IMR-90 (cell line): Measurements from ENCODE around the gene CYSLTR2. TPM values are rescaled to one million over a fixed set of nuclear protein-coding genes. Genes with fewer than 3 reads are reported as not detected.

Experiments
- ATAC-seq: fragments of 200-7000 bp; cut with Tn5 transposase; 2 replicates; pipeline ENCODE4 v1.9.1; 2020; ENCODE audit warnings: low read depth, mild to moderate bottlenecking, moderate library complexity
- BruUV-seq: library from RNA; stranded (reverse); fragments of 400-500 nt; replicated peaks from 2 replicates; lab custom pipeline; 2021; lab: Mats Ljungman, UMichigan
- CTCF ChIA-PET: fragments of 300-600 bp; formaldehyde crosslinking; extraction: SDS; loops from one replicate; lab custom pipeline; 2021; ENCODE audit warnings: antibody characterized with exemption; lab: Yijun Ruan, JAX
- POLR2A ChIA-PET: fragments of 300-600 bp; sonication (Branson Sonifier 250); formaldehyde crosslinking; loops from one replicate; lab custom pipeline; 2022; ENCODE audit warnings: antibody characterized with exemption; ENCODE audit not compliant: unreplicated experiment; lab: Charles Lee
- DNase-seq: peaks from one replicate; pipeline ENCODE4 v3.0.0; 2013
- H2AFZ ChIP-seq: replicated peaks from 2 replicates; pipeline ENCODE3; 2013; ENCODE audit warnings: low read length, mild to moderate bottlenecking; ENCODE audit not compliant: poor library complexity
- H2AK5ac ChIP-seq: 2 replicates; pipeline ENCODE4 v1.6.1; 2013; ENCODE audit warnings: low read depth, low read length, inconsistent platforms
- H2AK9ac ChIP-seq: replicated peaks from 2 replicates; pipeline ENCODE3; 2013; ENCODE audit warnings: mild to moderate bottlenecking, low read depth, low read length, moderate library complexity; ENCODE audit not compliant: poor library complexity
- H2BK120ac ChIP-seq: 2 replicates; pipeline ENCODE4 v1.6.1; 2013; ENCODE audit warnings: low read depth, low read length, inconsistent platforms
- H2BK15ac ChIP-seq: 3 replicates; pipeline ENCODE4 v1.6.1; 2013; ENCODE audit warnings: low read depth, low read length, inconsistent platforms
- H2BK20ac ChIP-seq: 2 replicates; pipeline ENCODE4 v1.6.1; 2013; ENCODE audit warnings: low read depth, mild to moderate bottlenecking, inconsistent platforms, low read length, moderate library complexity
- H2BK5ac ChIP-seq: 2 replicates; pipeline ENCODE4 v1.6.1; 2013; ENCODE audit warnings: mild to moderate bottlenecking, low read depth, low read length, inconsistent platforms; ENCODE audit not compliant: poor library complexity, severe bottlenecking
- H3K14ac ChIP-seq: replicated peaks from 2 replicates; pipeline ENCODE4 v1.6.1; 2013; ENCODE audit warnings: low read depth, low read length, inconsistent platforms
- H3K18ac ChIP-seq: 2 replicates; pipeline ENCODE4 v1.6.1; 2013; ENCODE audit warnings: low read depth, low read length, control low read depth
- H3K23ac ChIP-seq: 2 replicates; pipeline ENCODE4 v1.6.1; 2013; ENCODE audit warnings: low read depth, low read length, inconsistent platforms
- H3K27ac ChIP-seq: 2 replicates; pipeline ENCODE4 v1.5.1; 2013; ENCODE audit warnings: mild to moderate bottlenecking, control low read depth, low read length; ENCODE audit not compliant: insufficient read depth
- H3K27me3 ChIP-seq: 2 replicates; pipeline ENCODE4 v1.6.1; 2013; ENCODE audit warnings: low read length; ENCODE audit not compliant: control insufficient read depth, insufficient read depth
- H3K36me3 ChIP-seq: 2 replicates; pipeline ENCODE4 v1.6.1; 2013; ENCODE audit warnings: low read length, mixed read lengths; ENCODE audit not compliant: control insufficient read depth, insufficient read depth
- H3K4ac ChIP-seq: 2 replicates; pipeline ENCODE4 v1.6.1; 2013; ENCODE audit warnings: low read depth, low read length, inconsistent platforms
- H3K4me1 ChIP-seq: 2 replicates; pipeline ENCODE4 v1.6.1; 2013; ENCODE audit warnings: low read length, mixed read lengths; ENCODE audit not compliant: control insufficient read depth, insufficient read depth
- H3K4me2 ChIP-seq: 2 replicates; pipeline ENCODE4 v1.6.1; 2013; ENCODE audit warnings: low read depth, mild to moderate bottlenecking, control low read depth, low read length, moderate library complexity
- H3K4me3 ChIP-seq: 2 replicates; pipeline ENCODE4 v1.5.1; 2013; ENCODE audit warnings: low read depth, mild to moderate bottlenecking, control low read depth, low read length, moderate library complexity; ENCODE audit not compliant: insufficient read depth
- H3K56ac ChIP-seq: 2 replicates; pipeline ENCODE4 v1.6.1; 2013; ENCODE audit warnings: low read length, inconsistent platforms; ENCODE audit not compliant: insufficient read depth; ENCODE audit errors: extremely low read depth
- H3K79me1 ChIP-seq, 2 experiments: 2 replicates each; pipeline ENCODE4 v1.6.1; 2013; ENCODE audit warnings: low read length in 2 of 2, inconsistent platforms in 1 of 2, low read depth in 1 of 2
- H3K9ac ChIP-seq: 2 replicates; pipeline ENCODE4 v1.6.1; 2013; ENCODE audit warnings: low read depth, low read length, control low read depth
- H3K9me1 ChIP-seq: 2 replicates; pipeline ENCODE4 v1.6.1; 2013; ENCODE audit warnings: low read length, inconsistent platforms; ENCODE audit not compliant: insufficient read depth
- H3K9me3 ChIP-seq: 2 replicates; pipeline ENCODE4 v1.6.1; 2013; ENCODE audit warnings: low read length; ENCODE audit not compliant: control insufficient read depth, insufficient read depth
- H4K20me1 ChIP-seq: 2 replicates; pipeline ENCODE4 v1.6.1; 2013; ENCODE audit warnings: low read length, inconsistent platforms; ENCODE audit not compliant: insufficient read depth
- H4K5ac ChIP-seq: 2 replicates; pipeline ENCODE4 v1.6.1; 2013; ENCODE audit warnings: mild to moderate bottlenecking, low read depth, low read length, control low read depth
- H4K8ac ChIP-seq, 2 experiments: 2 replicates each; pipeline ENCODE4 v1.6.1; 2013; ENCODE audit warnings: low read depth in 2 of 2, low read length in 2 of 2, control low read depth in 1 of 2, inconsistent platforms in 1 of 2
- H4K91ac ChIP-seq: 2 replicates; pipeline ENCODE4 v1.6.1; 2013; ENCODE audit warnings: low read depth, low read length, inconsistent platforms; ENCODE audit not compliant: insufficient read depth
- BHLHE40 ChIP-seq: fragments of 150-350 bp; IDR thresholded peaks from 2 replicates; pipeline ENCODE4 v1.6.1; 2016; ENCODE audit warnings: mild to moderate bottlenecking, low read depth, low read length
- CEBPB ChIP-seq: IDR thresholded peaks from 2 replicates; pipeline ENCODE4 v1.6.1; 2012; ENCODE audit warnings: low read depth, low read length, improper control_type of control experiment
- CHD1 ChIP-seq: IDR thresholded peaks from 2 replicates; pipeline ENCODE4 v1.6.1; 2012; ENCODE audit warnings: low read depth, low read length, improper control_type of control experiment
- FOS ChIP-seq: fragments of 150-350 bp; IDR thresholded peaks from 2 replicates; pipeline ENCODE4 v1.6.1; 2016; ENCODE audit warnings: low read depth, low read length
- MAFK ChIP-seq: IDR thresholded peaks from 2 replicates; pipeline ENCODE4 v1.6.1; 2012; ENCODE audit warnings: low read depth, low read length, improper control_type of control experiment
- MAZ ChIP-seq: IDR thresholded peaks from 2 replicates; pipeline ENCODE4 v1.6.1; 2012; ENCODE audit warnings: low read depth, mild to moderate bottlenecking, low read length, improper control_type of control experiment, moderate library complexity, borderline replicate concordance
- MXI1 ChIP-seq: IDR thresholded peaks from 2 replicates; pipeline ENCODE4 v1.6.1; 2012; ENCODE audit warnings: low read depth, mild to moderate bottlenecking, low read length, moderate library complexity, borderline replicate concordance
- NFE2L2 ChIP-seq: fragments of 150-350 bp; IDR thresholded peaks from 2 replicates; pipeline ENCODE4 v1.6.1; 2016; ENCODE audit warnings: low read depth, mild to moderate bottlenecking, low read length
- POLR2A ChIP-seq: IDR thresholded peaks from 2 replicates; pipeline ENCODE4 v1.6.1; 2012; ENCODE audit warnings: mild to moderate bottlenecking, low read depth, low read length
- RAD21 ChIP-seq: IDR thresholded peaks from 2 replicates; pipeline ENCODE4 v1.6.1; 2012; ENCODE audit warnings: low read length, improper control_type of control experiment
- RCOR1 ChIP-seq: IDR thresholded peaks from 2 replicates; pipeline ENCODE4 v1.6.1; 2012; ENCODE audit warnings: mild to moderate bottlenecking, low read length, improper control_type of control experiment; ENCODE audit not compliant: insufficient replicate concordance
- RFX5 ChIP-seq: IDR thresholded peaks from 2 replicates; pipeline ENCODE4 v1.8.0; 2012; ENCODE audit warnings: low read depth, mild to moderate bottlenecking, low read length, moderate library complexity
- SMC3 ChIP-seq: fragments of 150-350 bp; IDR thresholded peaks from 2 replicates; pipeline ENCODE4 v1.6.1; 2016; ENCODE audit warnings: low read depth, mild to moderate bottlenecking, antibody characterized with exemption, low read length, moderate library complexity
- WGBS, 2 experiments: methylation state at CpG; one replicate each; pipeline versions ENCODE4 v1.1.5 to v1.1.7; 2013; ENCODE audit warnings: missing lambda C conversion rate in 2 of 2; ENCODE audit not compliant: insufficient read length in 1 of 2; ENCODE audit errors: extremely low coverage in 2 of 2; 5-methylcytosine and 5-hydroxymethylcytosine counted together
- dilution Hi-C: fragments of 300-500 bp; cut with HindIII; formaldehyde crosslinking; loops from one replicate; pipeline ENCODE4 v1.14.3; 2018; ENCODE audit warnings: low sequenced_read_pairs; ENCODE audit not compliant: unreplicated experiment
- in situ Hi-C: fragments of 300-500 bp; cut with MboI; formaldehyde crosslinking; loops from 3 replicates; pipeline ENCODE4 v1.14.3; 2019; ENCODE audit warnings: low sequenced_read_pairs, inconsistent platforms, mixed read lengths
- intact Hi-C: fragments of 100-400 bp; cut with micrococcal nuclease; formaldehyde crosslinking; loops from 2 replicates; pipeline ENCODE4 v1.10.0; 2022
- polyA plus RNA-seq, 3 experiments: library from polyadenylated mRNA; depleted of rRNA; stranded (reverse); fragments of >200 nt; gene quantifications; 2 replicates each; pipeline ENCODE4 v1.2.3, GENCODE V29; 2012; ENCODE audit warnings: low replicate concordance in 1 of 3
- total RNA-seq: library from RNA; depleted of rRNA; stranded (reverse); fragments of >200 nt; gene quantifications from 2 replicates; pipeline ENCODE4 v1.2.3, GENCODE V29; 2012
- TF ChIP-seq, protein P1 (sequence below): conservative IDR thresholded peaks from 2 replicates; pipeline ENCODE4 v1.5.1; 2012; ENCODE audit warnings: mild to moderate bottlenecking, low read depth, low read length, improper control_type of control experiment
- TF ChIP-seq, protein P2 (sequence below): fragments of 150-350 bp; IDR thresholded peaks from 2 replicates; pipeline ENCODE4 v1.6.1; 2017; ENCODE audit warnings: mild to moderate bottlenecking, antibody characterized with exemption, low read length, low read depth
- TF ChIP-seq, protein P3 (sequence below): fragments of 150-350 bp; IDR thresholded peaks from 2 replicates; pipeline ENCODE4 v1.6.1; 2016; ENCODE audit warnings: low read depth, mild to moderate bottlenecking, low read length, moderate library complexity, borderline replicate concordance

CYSLTR2 gene
- total and polyA plus RNA-seq, 2 of the 4 experiments (the other 2 are of a cell fraction) = not detected

DNA sequence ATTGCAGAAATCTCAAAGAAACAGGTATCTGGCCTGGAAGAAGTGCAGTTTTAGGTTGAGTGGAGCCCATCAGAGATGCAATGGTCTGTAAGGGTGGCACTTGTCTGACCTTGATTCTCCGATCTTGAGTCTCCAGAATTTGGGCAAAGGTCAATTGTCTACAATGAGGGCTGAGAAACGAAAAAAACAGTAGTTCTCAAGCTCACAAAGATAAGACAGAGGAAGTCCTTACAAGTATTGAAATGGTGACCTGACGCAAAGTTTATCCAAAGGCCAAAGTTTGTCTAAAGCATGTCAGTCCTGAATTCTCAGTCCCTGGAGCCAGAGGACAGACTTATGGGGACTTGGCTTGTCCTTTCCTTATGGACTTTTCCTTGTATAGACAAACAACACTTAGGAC lies 40.3 kb downstream of the CYSLTR2 start:
- H3K4ac ChIP-seq = no peak overlapping the region
- no TSS peak for BruUV-seq
- H2BK20ac ChIP-seq = no peak overlapping the region
- intact Hi-C loops (no loop called here), dilution Hi-C loops (no loop called here), in situ Hi-C loops (no loop called here)
- no peaks in the 10 kb centered on the region for H3K36me3 ChIP-seq
- WGBS, 2 experiments = 42% methylated on average over 2 of the region's 3 CpGs; no CpG with 5 or more reads in 1 of the 2 experiments
- no peak for TF ChIP-seq NFE2L2
- TF ChIP-seq FOS = no peak
- no peak for TF ChIP-seq CEBPB
- no peak for TF ChIP-seq RAD21
- no peak for TF ChIP-seq BHLHE40
- TF ChIP-seq, protein P1, sequence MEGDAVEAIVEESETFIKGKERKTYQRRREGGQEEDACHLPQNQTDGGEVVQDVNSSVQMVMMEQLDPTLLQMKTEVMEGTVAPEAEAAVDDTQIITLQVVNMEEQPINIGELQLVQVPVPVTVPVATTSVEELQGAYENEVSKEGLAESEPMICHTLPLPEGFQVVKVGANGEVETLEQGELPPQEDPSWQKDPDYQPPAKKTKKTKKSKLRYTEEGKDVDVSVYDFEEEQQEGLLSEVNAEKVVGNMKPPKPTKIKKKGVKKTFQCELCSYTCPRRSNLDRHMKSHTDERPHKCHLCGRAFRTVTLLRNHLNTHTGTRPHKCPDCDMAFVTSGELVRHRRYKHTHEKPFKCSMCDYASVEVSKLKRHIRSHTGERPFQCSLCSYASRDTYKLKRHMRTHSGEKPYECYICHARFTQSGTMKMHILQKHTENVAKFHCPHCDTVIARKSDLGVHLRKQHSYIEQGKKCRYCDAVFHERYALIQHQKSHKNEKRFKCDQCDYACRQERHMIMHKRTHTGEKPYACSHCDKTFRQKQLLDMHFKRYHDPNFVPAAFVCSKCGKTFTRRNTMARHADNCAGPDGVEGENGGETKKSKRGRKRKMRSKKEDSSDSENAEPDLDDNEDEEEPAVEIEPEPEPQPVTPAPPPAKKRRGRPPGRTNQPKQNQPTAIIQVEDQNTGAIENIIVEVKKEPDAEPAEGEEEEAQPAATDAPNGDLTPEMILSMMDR = no peak
- TF ChIP-seq RCOR1 = no peak
- no peak for TF ChIP-seq MXI1
- no peak for TF ChIP-seq RFX5
- no peak for TF ChIP-seq MAZ
- TF ChIP-seq, protein P2, sequence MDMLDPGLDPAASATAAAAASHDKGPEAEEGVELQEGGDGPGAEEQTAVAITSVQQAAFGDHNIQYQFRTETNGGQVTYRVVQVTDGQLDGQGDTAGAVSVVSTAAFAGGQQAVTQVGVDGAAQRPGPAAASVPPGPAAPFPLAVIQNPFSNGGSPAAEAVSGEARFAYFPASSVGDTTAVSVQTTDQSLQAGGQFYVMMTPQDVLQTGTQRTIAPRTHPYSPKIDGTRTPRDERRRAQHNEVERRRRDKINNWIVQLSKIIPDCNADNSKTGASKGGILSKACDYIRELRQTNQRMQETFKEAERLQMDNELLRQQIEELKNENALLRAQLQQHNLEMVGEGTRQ = no peak
- TF ChIP-seq, protein P3, sequence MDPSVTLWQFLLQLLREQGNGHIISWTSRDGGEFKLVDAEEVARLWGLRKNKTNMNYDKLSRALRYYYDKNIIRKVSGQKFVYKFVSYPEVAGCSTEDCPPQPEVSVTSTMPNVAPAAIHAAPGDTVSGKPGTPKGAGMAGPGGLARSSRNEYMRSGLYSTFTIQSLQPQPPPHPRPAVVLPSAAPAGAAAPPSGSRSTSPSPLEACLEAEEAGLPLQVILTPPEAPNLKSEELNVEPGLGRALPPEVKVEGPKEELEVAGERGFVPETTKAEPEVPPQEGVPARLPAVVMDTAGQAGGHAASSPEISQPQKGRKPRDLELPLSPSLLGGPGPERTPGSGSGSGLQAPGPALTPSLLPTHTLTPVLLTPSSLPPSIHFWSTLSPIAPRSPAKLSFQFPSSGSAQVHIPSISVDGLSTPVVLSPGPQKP = no peak
- no peak for TF ChIP-seq CHD1
- TF ChIP-seq SMC3 = no peak
- no peak for TF ChIP-seq MAFK
- no peak for TF ChIP-seq POLR2A
- H2BK15ac ChIP-seq = no peak overlapping the region
- CTCF ChIA-PET = no interaction called here
- H2AK9ac ChIP-seq = no peak overlapping the region
- H3K4me1 ChIP-seq = no peaks in the 10 kb centered on the region
- no peaks in the 10 kb centered on the region for H3K9me1 ChIP-seq
- no peak for ATAC-seq
- POLR2A ChIA-PET = no interaction called here
- H2AFZ ChIP-seq = no peak overlapping the region
- no peak overlapping the region for H4K8ac ChIP-seq
- no peak overlapping the region for H3K9ac ChIP-seq
- no peak overlapping the region for H2AK5ac ChIP-seq
- H3K56ac ChIP-seq = no peak overlapping the region
- no peak overlapping the region for H3K14ac ChIP-seq
- H4K20me1 ChIP-seq = no peaks in the 10 kb centered on the region
- no peaks in the 10 kb centered on the region for H3K9me3 ChIP-seq
- no peaks in the 10 kb centered on the region for H3K27me3 ChIP-seq
- no peak overlapping the region for H4K5ac ChIP-seq
- no peak overlapping the region for H3K23ac ChIP-seq
- H3K79me1 ChIP-seq = no peaks in the 10 kb centered on the region
- no peak overlapping the region for H3K4me2 ChIP-seq
- H3K18ac ChIP-seq = no peak overlapping the region
- H2BK5ac ChIP-seq = no peak overlapping the region
- no peak overlapping the region for H2BK120ac ChIP-seq
- no peak overlapping the region for H3K27ac ChIP-seq
- H3K4me3 ChIP-seq = no peak overlapping the region
- no peak overlapping the region for H4K91ac ChIP-seq
- DNase-seq = no peak
